BJ (cell line): ENCODE measurements around the gene UQCC2. TPM values are rescaled to one million over a fixed set of nuclear protein-coding genes. Genes with fewer than 3 reads are reported as not detected.

Experiments used
- CTCF ChIA-PET: fragments of 350-600 bp; formaldehyde crosslinking; extraction: SDS; loops from one replicate; lab custom pipeline; 2021; ENCODE audit warnings: antibody characterized with exemption, inconsistent platforms; lab: Yijun Ruan, JAX
- POLR2A ChIA-PET: fragments of 300-600 bp; sonication (Branson Sonifier 250); formaldehyde crosslinking; extraction: SDS; loops from one replicate; lab custom pipeline; 2021; ENCODE audit warnings: antibody characterized with exemption; lab: Charles Lee
- DNase-seq: peaks from one replicate; pipeline ENCODE4 v3.0.0-alpha.2; 2011; ENCODE audit warnings: low read depth
- H3K27me3 ChIP-seq: 2 replicates; pipeline ENCODE4 v1.6.0; 2011; ENCODE audit warnings: low read length; ENCODE audit not compliant: control insufficient read depth, insufficient read depth
- H3K36me3 ChIP-seq: 2 replicates; pipeline ENCODE4 v1.5.1; 2011; ENCODE audit warnings: low read length; ENCODE audit not compliant: control insufficient read depth, insufficient read depth
- H3K4me3 ChIP-seq: 2 replicates; pipeline ENCODE4 v1.5.1; 2011; ENCODE audit warnings: low read depth, mild to moderate bottlenecking, control low read depth, low read length
- polyA plus RNA-seq: library from polyadenylated mRNA; depleted of rRNA; stranded (reverse); fragments of >200 nt; gene quantifications from 2 replicates; pipeline ENCODE4 v1.2.3, GENCODE V29; 2011
- TF ChIP-seq, protein P1 (sequence below): IDR thresholded peaks from 2 replicates; pipeline ENCODE4 v1.5.1; 2011; ENCODE audit warnings: low read depth, mild to moderate bottlenecking, control low read depth, inconsistent platforms, low read length, moderate library complexity; ENCODE audit not compliant: insufficient read depth

UQCC2 gene
- polyA plus RNA-seq, 1 experiment, result 51.7 TPM

DNA sequence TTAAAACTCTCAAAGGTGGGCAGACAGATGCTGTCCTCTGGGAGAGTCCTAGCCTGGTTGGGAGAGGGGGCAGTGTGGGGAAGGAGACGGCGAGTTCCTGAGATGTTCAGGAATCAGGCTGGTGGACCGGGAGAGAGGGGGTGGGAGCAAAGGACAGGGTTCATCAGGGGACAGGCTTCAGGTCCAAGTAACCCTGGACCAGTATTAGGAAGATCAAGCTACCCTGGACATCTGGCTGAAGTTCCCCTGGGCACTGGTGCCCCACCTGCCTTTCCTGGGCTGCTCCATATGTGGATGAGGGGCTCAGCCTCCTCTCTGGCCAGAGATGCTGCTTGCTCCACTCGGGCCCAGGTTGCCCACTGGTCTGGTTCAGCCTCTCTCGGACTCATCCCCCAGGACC lies 36.3 kb upstream of the UQCC2 start:
- ChIA-PET POLR2A (no interaction called here), CTCF (interaction anchor here (5.0 to 24.3 kb wide), 3 partner anchors 17 to 280 kb away, joined by 29 to 567 read pairs (median 78); partner anchors contain the start of gene UQCC2)
- H3K27me3 ChIP-seq, result no peaks in the 10 kb centered on the region
- no peak overlapping the region for H3K4me3 ChIP-seq
- DNase-seq, result no peak
- no peaks in the 10 kb centered on the region for H3K36me3 ChIP-seq
- TF ChIP-seq, protein P1, sequence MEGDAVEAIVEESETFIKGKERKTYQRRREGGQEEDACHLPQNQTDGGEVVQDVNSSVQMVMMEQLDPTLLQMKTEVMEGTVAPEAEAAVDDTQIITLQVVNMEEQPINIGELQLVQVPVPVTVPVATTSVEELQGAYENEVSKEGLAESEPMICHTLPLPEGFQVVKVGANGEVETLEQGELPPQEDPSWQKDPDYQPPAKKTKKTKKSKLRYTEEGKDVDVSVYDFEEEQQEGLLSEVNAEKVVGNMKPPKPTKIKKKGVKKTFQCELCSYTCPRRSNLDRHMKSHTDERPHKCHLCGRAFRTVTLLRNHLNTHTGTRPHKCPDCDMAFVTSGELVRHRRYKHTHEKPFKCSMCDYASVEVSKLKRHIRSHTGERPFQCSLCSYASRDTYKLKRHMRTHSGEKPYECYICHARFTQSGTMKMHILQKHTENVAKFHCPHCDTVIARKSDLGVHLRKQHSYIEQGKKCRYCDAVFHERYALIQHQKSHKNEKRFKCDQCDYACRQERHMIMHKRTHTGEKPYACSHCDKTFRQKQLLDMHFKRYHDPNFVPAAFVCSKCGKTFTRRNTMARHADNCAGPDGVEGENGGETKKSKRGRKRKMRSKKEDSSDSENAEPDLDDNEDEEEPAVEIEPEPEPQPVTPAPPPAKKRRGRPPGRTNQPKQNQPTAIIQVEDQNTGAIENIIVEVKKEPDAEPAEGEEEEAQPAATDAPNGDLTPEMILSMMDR, result no peak

GRCh38 chr6:33746651-33747100 lies 35.2 kb upstream of the UQCC2 start, which contains the start of gene IP6K3:
IP6K3 (minus strand) TSS chr6:33746905; CDS start chr6:33735476, 11,429 bp downstream.
- TF ChIP-seq, protein P1, result no peak
- no peaks in the 10 kb centered on the region for H3K36me3 ChIP-seq
- CTCF ChIA-PET, result interaction anchor here (0.6 to 24.3 kb wide), 10 partner anchors 18 to 398 kb away, joined by 3 to 567 read pairs (median 6); partner anchors contain the start of gene UQCC2
- DNase-seq, result no peak
- H3K4me3 ChIP-seq, result no peak within 1 kb of the TSS
- POLR2A ChIA-PET, result no interaction called here
- no peaks in the 10 kb centered on the region for H3K27me3 ChIP-seq

GRCh38 chr6:33746036-33746600 lies 34.6 kb upstream of the UQCC2 start:
- no peak for DNase-seq
- CTCF ChIA-PET, result interaction anchor here (0.6 to 24.3 kb wide), 12 partner anchors 18 to 409 kb away, joined by 3 to 567 read pairs (median 6); partner anchors contain the start of gene UQCC2
- Histone ChIP-seq H3K4me3 (no peak overlapping the region), H3K36me3 (no peaks in the 10 kb centered on the region), H3K27me3 (no peaks in the 10 kb centered on the region)
- TF ChIP-seq, protein P1, result peak; percentile 37; the same call in 1 of the 2 replicates
- POLR2A ChIA-PET, result no interaction called here

- no peaks in the 10 kb centered on the region for H3K36me3 ChIP-seq
- CTCF ChIA-PET, result interaction anchor here (1.0 to 24.3 kb wide), 16 partner anchors 8 to 410 kb away, joined by 3 to 567 read pairs (median 6); partner anchors contain the start of gene UQCC2
- DNase-seq, result no peak
Observed at GRCh38 chr6:33745548-33745947, 34.0 kb upstream of the UQCC2 start.

More at GRCh38 chr6:33745548-33745947, 34.0 kb upstream of the UQCC2 start:
- H3K4me3 ChIP-seq, result no peak overlapping the region
- TF ChIP-seq, protein P1, result no peak
- POLR2A ChIA-PET, result no interaction called here
- H3K27me3 ChIP-seq, result no peaks in the 10 kb centered on the region
